Small intestine (tissue), 7 donors: ENCODE data around the gene PAM. TPM values are rescaled to one million over a fixed set of nuclear protein-coding genes. Genes with fewer than 3 reads are reported as not detected.

Experiments
- DNase-seq, 2 donors: peaks; one replicate each; pipeline versions ENCODE4 v3.0.0 to v3.0.0-alpha.2; 2013
- FAIRE-seq: peaks from 2 replicates; lab custom pipeline; 2012; peaks lifted over from hg19 to GRCh38; lab: Jason Lieb, UNC
- H3K27ac ChIP-seq, 3 donors: one replicate each; pipeline ENCODE4 v1.5.1; 2013; ENCODE audit warnings: low read length in 2 of 3, mild to moderate bottlenecking in 2 of 3, control low read depth in 1 of 3, inconsistent platforms in 1 of 3, low read depth in 1 of 3, moderate library complexity in 1 of 3
- H3K27me3 ChIP-seq, 3 donors: one replicate each; pipeline ENCODE4 v1.6.1; 2013; ENCODE audit warnings: low read length in 3 of 3, inconsistent platforms in 1 of 3; ENCODE audit not compliant: control insufficient read depth in 3 of 3, insufficient read depth in 3 of 3
- H3K36me3 ChIP-seq, 3 donors: one replicate each; pipeline ENCODE4 v1.6.1; 2013; ENCODE audit warnings: low read length in 3 of 3, inconsistent platforms in 1 of 3, low read depth in 1 of 3, mild to moderate bottlenecking in 1 of 3, moderate library complexity in 1 of 3; ENCODE audit not compliant: control insufficient read depth in 3 of 3, insufficient read depth in 2 of 3
- H3K4me1 ChIP-seq, 3 donors: one replicate each; pipeline ENCODE4 v1.6.1; 2013; ENCODE audit warnings: low read length in 2 of 3, inconsistent platforms in 1 of 3, low read depth in 1 of 3, mild to moderate bottlenecking in 1 of 3, moderate library complexity in 1 of 3; ENCODE audit not compliant: control insufficient read depth in 3 of 3, insufficient read depth in 2 of 3
- H3K4me3 ChIP-seq, 3 donors: one replicate each; pipeline ENCODE4 v1.5.1; 2013; ENCODE audit warnings: low read length in 3 of 3, control low read depth in 1 of 3, inconsistent platforms in 1 of 3, low read depth in 1 of 3, mild to moderate bottlenecking in 1 of 3, moderate library complexity in 1 of 3
- H3K9me3 ChIP-seq, 2 donors: one replicate each; pipeline ENCODE4 v1.6.1; 2013; ENCODE audit warnings: low read depth in 1 of 2, low read length in 1 of 2; ENCODE audit not compliant: control insufficient read depth in 2 of 2, insufficient read depth in 1 of 2
- WGBS, 3 donors: extraction: QIAGEN DNeasy Blood & Tissue Kit; methylation state at CpG; one replicate each; pipeline ENCODE4 v1.1.7; 2013; 5-methylcytosine and 5-hydroxymethylcytosine counted together
- polyA plus RNA-seq, 4 donors: library from polyadenylated mRNA; stranded (reverse) in 3 of 4; unstranded in 1 of 4; fragments of 200-250 nt in 3 of 4; fragments of 120-200 nt in 1 of 4; gene quantifications; one replicate each; pipeline versions ENCODE4 v1.2.1 to v1.2.3, GENCODE V29; 2013
- donor health status: healthy with polysubstance abuse.
- donor health status: control.
- donor health status: control.
- donor health status: Bipolar disorder and iron deficiency.
- donor health status: healthy.

The PAM gene
- polyA plus RNA-seq, 4 donors: 40.3 to 110 (median 59.8) TPM

DNA sequence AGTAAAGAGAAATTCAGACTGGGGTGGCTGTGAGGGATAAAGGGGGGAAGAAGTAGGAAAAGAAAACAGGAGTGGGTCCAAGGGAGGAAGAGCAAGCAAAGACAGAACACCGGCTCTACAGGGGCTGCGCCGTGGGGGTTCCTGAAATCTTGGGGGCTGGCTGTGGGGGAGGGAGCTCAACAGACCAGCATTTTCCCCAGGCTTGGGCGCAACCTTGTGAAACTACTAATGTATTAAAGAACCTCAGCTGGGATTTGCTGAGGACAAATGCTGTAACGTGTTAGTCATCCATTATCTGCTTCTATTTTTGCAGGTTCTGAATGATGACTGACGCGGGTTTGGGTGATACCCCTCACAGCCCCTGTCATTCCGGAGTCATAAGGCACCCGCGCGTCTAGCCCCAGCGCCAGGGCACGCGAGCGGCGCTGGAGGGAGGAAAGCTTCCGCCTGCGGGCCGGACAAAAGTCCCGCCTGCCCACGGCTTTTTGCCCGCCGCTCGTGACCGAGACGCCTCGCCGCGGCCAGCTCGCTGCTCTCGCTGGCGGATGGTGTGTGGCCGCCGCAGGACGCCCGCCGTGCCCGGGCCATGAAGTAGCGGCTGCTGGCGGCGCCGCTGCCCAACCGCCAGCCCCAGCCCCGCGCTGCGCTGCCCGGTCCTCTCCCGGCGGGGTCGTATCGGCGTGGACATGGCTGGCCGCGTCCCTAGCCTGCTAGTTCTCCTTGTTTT is 110.6 kb downstream of the PAM start:
- Histone ChIP-seq H3K27me3 (no peaks in the 10 kb centered on the region), H3K9me3 (peaks cover 0 to 4% of the 10 kb centered on the region in 2 donors), H3K36me3 (no peaks in the 10 kb centered on the region), H3K4me1 (peaks cover 0 to 3% (median 0%) of the 10 kb centered on the region in 3 donors), H3K4me3 (peak overlapping the region; percentile 56 to 78 (median 63)), H3K27ac (peak overlapping the region; percentile 55 to 79 (median 73))
- no peak for FAIRE-seq
- WGBS, 3 donors: 1 to 3% (median 2%) methylated on average over 45 to 54 of the region's 54 CpGs
- peak; percentile 49 to 76 for DNase-seq

DNA sequence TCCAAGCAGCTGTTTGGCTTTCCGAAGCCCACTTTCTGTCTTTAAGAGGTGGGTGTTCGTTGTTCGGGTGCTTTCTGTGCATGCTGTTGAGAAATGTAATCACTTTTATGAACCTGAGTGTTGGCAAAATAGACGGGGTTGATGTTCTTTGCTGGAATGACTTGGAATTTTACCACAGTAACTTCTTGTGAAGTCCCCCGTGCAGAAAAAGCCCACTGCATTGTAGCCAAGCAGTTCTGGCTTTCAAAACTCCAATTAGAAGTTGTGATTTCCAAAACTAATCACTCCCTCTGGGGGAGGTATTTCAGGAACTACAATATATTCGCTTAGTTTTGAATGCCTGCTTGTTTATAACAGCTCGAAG is 111.1 kb downstream of the PAM start:
- Histone ChIP-seq H3K27me3 (no peaks in the 10 kb centered on the region), H3K4me1 (peaks cover 0 to 3% (median 0%) of the 10 kb centered on the region in 3 donors), H3K4me3 (peak overlapping the region; percentile 56 to 78 (median 63)), H3K27ac (peak overlapping the region; percentile 49 to 79 (median 55)), H3K9me3 (no peaks in the 10 kb centered on the region), H3K36me3 (no peaks in the 10 kb centered on the region)
- 3 to 9% (median 3%) methylated on average over 7 of the region's 7 CpGs for WGBS, 3 donors
- no peak for DNase-seq
- FAIRE-seq: no peak

DNA sequence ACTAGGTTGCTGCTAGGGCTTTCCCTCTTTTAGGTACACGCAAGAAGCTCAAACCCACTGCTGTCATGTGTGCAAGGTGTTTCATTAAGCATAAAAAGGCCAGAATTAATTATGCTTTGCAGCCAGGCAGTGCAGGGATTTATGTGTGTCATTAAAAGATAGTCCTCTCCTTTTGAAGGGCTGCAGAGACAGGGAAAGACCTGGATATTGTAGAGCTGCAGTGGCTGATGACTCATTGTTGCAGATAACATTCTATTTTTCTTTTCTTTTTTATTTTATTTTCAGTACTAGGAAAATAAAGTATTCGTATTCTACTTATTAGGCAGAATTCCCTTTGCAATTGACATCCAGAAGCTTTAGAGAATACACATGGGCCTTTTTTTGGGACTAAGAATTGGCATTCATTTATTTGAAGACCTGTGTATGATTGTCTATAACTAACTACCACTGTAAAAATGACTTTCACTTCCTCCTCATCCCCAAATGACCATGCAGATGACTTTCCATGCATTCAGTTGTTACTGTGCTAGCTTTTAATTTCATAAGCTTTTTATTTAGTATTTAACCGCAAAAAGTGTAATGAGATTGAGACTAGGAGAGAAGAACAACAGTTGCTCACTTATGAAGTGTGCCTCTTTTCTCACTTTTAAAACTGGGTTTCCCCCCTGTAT is 113.0 kb downstream of the PAM start:
- DNase-seq (peak; percentile 21 to 23), FAIRE-seq (no peak)
- H3K4me3 ChIP-seq: no peak overlapping the region
- WGBS, 3 donors: 54 to 82% (median 71%) methylated on average over 3 of the region's 3 CpGs
- H3K27ac ChIP-seq: no peak overlapping the region
- peaks cover 0 to 3% (median 0%) of the 10 kb centered on the region in 3 donors for H3K4me1 ChIP-seq
- H3K27me3 ChIP-seq: no peaks in the 10 kb centered on the region
- H3K9me3 ChIP-seq: no peaks in the 10 kb centered on the region
- H3K36me3 ChIP-seq: no peaks in the 10 kb centered on the region

DNA sequence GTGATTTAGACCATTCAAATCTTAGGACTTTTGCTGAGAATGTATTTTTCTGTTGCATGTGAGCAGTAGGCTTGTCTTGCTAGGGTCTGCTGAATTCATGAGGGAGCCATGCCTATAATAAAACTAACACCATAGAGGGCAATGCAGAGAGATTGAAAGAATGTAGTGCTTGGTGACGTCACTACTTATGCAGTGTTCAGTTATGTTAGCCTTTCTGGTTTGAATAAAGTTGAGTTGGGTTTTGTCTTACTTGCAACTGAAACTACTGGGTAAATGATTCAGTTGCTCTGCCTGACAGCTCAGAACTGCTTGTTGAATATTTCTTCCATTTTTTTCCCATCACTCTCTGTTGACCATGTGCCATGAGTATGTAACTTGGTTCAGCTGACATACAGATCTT is 114.1 kb downstream of the PAM start:
- 95 to 100% (median 96%) methylated on average over 1 of the region's 1 CpG for WGBS, 3 donors
- H3K9me3 ChIP-seq: no peaks in the 10 kb centered on the region
- H3K27ac ChIP-seq: no peak overlapping the region
- peaks cover 0 to 3% (median 0%) of the 10 kb centered on the region in 3 donors for H3K36me3 ChIP-seq
- H3K27me3 ChIP-seq: no peaks in the 10 kb centered on the region
- H3K4me1 ChIP-seq: peaks cover 0 to 1% (median 0%) of the 10 kb centered on the region in 3 donors
- FAIRE-seq: no peak
- no peak overlapping the region for H3K4me3 ChIP-seq
- DNase-seq: no peak

DNA sequence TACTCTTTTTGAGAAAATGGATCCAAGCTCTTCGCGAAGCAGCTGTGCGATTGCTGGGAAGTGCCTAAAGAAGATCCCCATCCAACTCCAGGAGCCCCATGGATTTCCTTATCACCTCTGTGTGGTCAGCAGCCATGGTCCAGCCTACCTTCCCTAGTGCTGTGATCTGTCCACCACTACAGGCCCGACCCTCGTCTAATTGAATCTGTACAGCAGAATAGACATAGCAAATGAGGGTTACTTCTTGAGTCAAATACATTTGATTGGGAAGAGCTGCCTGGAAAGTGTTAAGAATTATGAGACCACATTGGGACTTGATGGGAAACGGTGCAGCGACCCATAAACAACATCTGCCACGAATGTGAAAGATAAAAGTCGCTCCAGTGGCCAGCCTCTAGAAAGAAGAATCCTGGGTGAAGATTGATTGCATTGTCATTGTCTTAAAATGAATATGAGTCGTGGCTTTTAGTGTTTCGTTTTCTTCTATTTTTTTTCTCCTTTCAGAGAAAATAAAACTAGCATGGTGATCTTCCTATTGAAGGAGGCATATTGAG is 118.4 kb downstream of the PAM start:
- H3K4me1 ChIP-seq: peaks cover 0 to 16% (median 4%) of the 10 kb centered on the region in 3 donors
- no peak overlapping the region for H3K4me3 ChIP-seq
- WGBS, 3 donors: 87 to 95% (median 90%) methylated on average over 11 of the region's 11 CpGs
- H3K36me3 ChIP-seq: peaks cover 0 to 6% (median 0%) of the 10 kb centered on the region in 3 donors
- DNase-seq: no peak
- FAIRE-seq: no peak
- H3K9me3 ChIP-seq: no peaks in the 10 kb centered on the region
- no peak overlapping the region for H3K27ac ChIP-seq
- no peaks in the 10 kb centered on the region for H3K27me3 ChIP-seq

DNA sequence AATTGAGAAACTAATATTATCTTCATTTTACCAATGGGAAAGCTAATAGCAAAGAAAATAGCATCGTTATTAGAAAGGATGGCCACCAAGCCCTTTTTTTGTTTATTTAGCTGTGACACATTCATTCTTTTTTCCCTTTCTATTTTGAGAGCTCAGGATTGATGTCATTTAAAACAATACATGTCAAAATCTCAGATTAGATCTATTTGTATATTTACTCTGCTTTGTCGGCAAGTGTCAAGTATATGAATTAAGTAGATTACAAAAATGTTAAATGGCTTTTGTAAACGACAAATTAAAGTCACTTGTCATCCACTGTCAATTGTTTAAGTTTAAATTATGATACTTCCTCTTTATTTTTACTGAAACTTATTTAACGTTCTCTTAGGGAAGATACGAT is 118.9 kb downstream of the PAM start:
- no peak overlapping the region for H3K27ac ChIP-seq
- H3K9me3 ChIP-seq: no peaks in the 10 kb centered on the region
- peaks cover 0 to 16% (median 4%) of the 10 kb centered on the region in 3 donors for H3K4me1 ChIP-seq
- H3K36me3 ChIP-seq: peaks cover 0 to 8% (median 0%) of the 10 kb centered on the region in 3 donors
- DNase-seq (no peak), FAIRE-seq (no peak)
- no peak overlapping the region for H3K4me3 ChIP-seq
- no peaks in the 10 kb centered on the region for H3K27me3 ChIP-seq
- WGBS, 3 donors: 66 to 87% (median 83%) methylated on average over 5 of the region's 5 CpGs

DNA sequence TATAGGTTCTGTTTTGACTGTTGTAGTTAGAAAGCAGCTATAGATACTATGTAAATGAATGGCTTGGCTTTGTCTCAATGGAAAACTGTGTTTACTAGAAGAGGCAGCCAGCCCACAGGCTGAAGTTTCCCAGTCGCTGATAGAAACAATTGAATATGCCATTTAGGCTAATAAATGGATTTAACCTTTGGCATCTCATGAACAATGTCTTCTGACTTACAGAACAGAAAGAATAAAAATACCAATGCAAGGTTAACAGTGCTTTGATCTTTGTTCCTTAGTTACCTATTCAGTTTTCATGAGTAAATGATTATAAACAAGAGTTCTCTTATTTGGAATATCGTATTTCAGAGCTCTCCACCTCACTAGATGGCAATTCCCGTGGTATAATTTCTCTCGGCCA is 120.6 kb downstream of the PAM start:
- peak; percentile 44 for FAIRE-seq
- Histone ChIP-seq H3K4me1 (peaks cover 0 to 16% (median 4%) of the 10 kb centered on the region in 3 donors), H3K4me3 (no peak overlapping the region), H3K9me3 (no peaks in the 10 kb centered on the region), H3K27me3 (no peaks in the 10 kb centered on the region), H3K27ac (peak overlapping the region in 1 of 3 donors; percentile 49), H3K36me3 (peaks cover 0 to 12% (median 0%) of the 10 kb centered on the region in 3 donors)
- WGBS, 3 donors: 10 to 41% (median 30%) methylated on average over 4 of the region's 4 CpGs
- peak; percentile 48 to 60 for DNase-seq

DNA sequence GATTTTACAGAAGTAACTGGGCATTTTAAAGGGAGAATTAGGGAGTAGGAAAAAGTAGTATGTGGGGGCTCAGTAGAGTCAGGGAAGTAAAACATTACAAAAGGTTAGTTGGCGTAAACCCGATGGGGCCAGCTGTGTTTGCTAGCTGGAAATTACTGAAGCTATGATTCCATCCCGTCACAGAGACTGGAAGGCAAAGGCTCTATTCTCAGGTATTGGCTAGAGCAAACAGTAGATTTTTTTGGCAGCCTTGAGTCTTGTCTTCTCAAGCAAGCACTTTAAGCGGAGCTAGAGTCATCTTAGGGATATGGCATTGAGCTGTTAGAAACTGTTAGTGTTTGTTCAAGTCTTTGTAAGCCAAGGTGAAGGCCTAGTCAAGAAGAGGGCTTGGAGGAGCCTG is 121.5 kb downstream of the PAM start:
- peaks cover 0 to 12% (median 0%) of the 10 kb centered on the region in 3 donors for H3K36me3 ChIP-seq
- peak overlapping the region in 1 of 3 donors; percentile 7 for H3K4me3 ChIP-seq
- WGBS, 3 donors: 80 to 88% (median 81%) methylated on average over 4 of the region's 4 CpGs
- no peaks in the 10 kb centered on the region for H3K9me3 ChIP-seq
- FAIRE-seq: no peak
- DNase-seq: peak in 1 of 2 donors; percentile 9
- peaks cover 0 to 16% (median 4%) of the 10 kb centered on the region in 3 donors for H3K4me1 ChIP-seq
- no peaks in the 10 kb centered on the region for H3K27me3 ChIP-seq
- no peak overlapping the region for H3K27ac ChIP-seq
